CD4-positive, alpha-beta T cell (primary cell): ENCODE measurements around the gene CFAP298. TPM values are rescaled to one million over a fixed set of nuclear protein-coding genes. Genes with fewer than 3 reads are reported as not detected.

Experiments used
- ATAC-seq: fragments of 200-7000 bp; cut with Tn5 transposase; one replicate; pipeline ENCODE4 v1.10.0; 2022; ENCODE audit warnings: mild to moderate bottlenecking; ENCODE audit not compliant: poor library complexity
- CTCF ChIA-PET: fragments of 350-600 bp; sonication (Branson Sonifier 250); formaldehyde crosslinking; loops from one replicate; lab custom pipeline; 2021; ENCODE audit warnings: antibody characterized with exemption, inconsistent platforms; lab: Charles Lee
- POLR2A ChIA-PET: fragments of 350-600 bp; sonication (Branson Sonifier 250); formaldehyde crosslinking; loops from one replicate; lab custom pipeline; 2021; ENCODE audit warnings: antibody characterized with exemption, inconsistent platforms; lab: Charles Lee
- DNase-seq, 14 experiments: peaks; one replicate each; pipeline ENCODE4 v3.0.0-alpha.2; 2013 to 2020; ENCODE audit warnings: mixed read lengths in 2 of 14
- H3K27ac ChIP-seq, 2 donors: one replicate each; pipeline versions ENCODE4 v1.5.1 to v1.7.0; 2013; ENCODE audit warnings: low read length in 2 of 2, low read depth in 1 of 2, mild to moderate bottlenecking in 1 of 2
- H3K27me3 ChIP-seq, 2 experiments: 1 replicate in 1 of 2; 2 replicates in 1 of 2; pipeline versions ENCODE4 v1.6.1 to v1.7.0; 2013; ENCODE audit warnings: low read length in 2 of 2, control low read depth in 1 of 2, mild to moderate bottlenecking in 1 of 2, moderate library complexity in 1 of 2; ENCODE audit not compliant: insufficient read depth in 2 of 2, control insufficient read depth in 1 of 2
- H3K36me3 ChIP-seq: one replicate; pipeline ENCODE4 v1.6.1; 2013; ENCODE audit warnings: low read length, control low read depth; ENCODE audit not compliant: insufficient read depth
- H3K4me1 ChIP-seq: one replicate; pipeline ENCODE4 v1.6.1; 2013; ENCODE audit warnings: low read length, control low read depth; ENCODE audit not compliant: insufficient read depth
- H3K4me3 ChIP-seq: one replicate; pipeline ENCODE4 v1.5.1; 2013; ENCODE audit warnings: mild to moderate bottlenecking, low read length, moderate library complexity
- H3K9me3 ChIP-seq, 2 experiments: 1 replicate in 1 of 2; 2 replicates in 1 of 2; pipeline versions ENCODE4 v1.6.1 to v1.7.0; 2013; ENCODE audit warnings: low read length in 2 of 2, mild to moderate bottlenecking in 2 of 2, control low read depth in 1 of 2, moderate library complexity in 1 of 2; ENCODE audit not compliant: control insufficient read depth in 1 of 2, insufficient read depth in 1 of 2
- H3K27ac Mint-ChIP-seq: one replicate; pipeline ENCODE4 v1.8.0; 2020; ENCODE audit warnings: mixed read lengths
- H3K27me3 Mint-ChIP-seq: one replicate; pipeline ENCODE4 v1.8.0; 2021; ENCODE audit warnings: mixed read lengths
- H3K36me3 Mint-ChIP-seq: one replicate; pipeline ENCODE4 v1.8.0; 2021; ENCODE audit warnings: low read depth, mixed read lengths
- H3K4me1 Mint-ChIP-seq: one replicate; pipeline ENCODE4 v1.8.0; 2021; ENCODE audit warnings: low read depth, mixed read lengths
- H3K4me3 Mint-ChIP-seq: one replicate; pipeline ENCODE4 v1.8.0; 2020; ENCODE audit warnings: mild to moderate bottlenecking, mixed read lengths
- H3K9me3 Mint-ChIP-seq: one replicate; pipeline ENCODE4 v1.8.0; 2020; ENCODE audit warnings: mixed read lengths
- intact Hi-C, 2 experiments: fragments of 100-400 bp; cut with DNase I in 1 of 2; cut with micrococcal nuclease in 1 of 2; formaldehyde crosslinking; loops; one replicate each; pipeline versions ENCODE4 v1.15.1 to v1.9.0; 2023 to 2025; cut with DNase I, micrococcal nuclease
- total RNA-seq, 174 experiments: library from RNA in 2 of 174; stranded (reverse) in 2 of 174; gene quantifications; one replicate each; pipeline ENCODE4 v1.2.3 and lab custom pipeline; 2021 to 2026
- TF ChIP-seq, protein P1 (sequence below): fragments of 200-600 bp; IDR thresholded peaks from one replicate; pipeline ENCODE4 v1.8.0; 2022; ENCODE audit warnings: antibody characterized with exemption, mild to moderate bottlenecking

CFAP298 gene
- total RNA-seq, 2 experiments from 2014 or later = 7.6 to 9.4 TPM

DNA sequence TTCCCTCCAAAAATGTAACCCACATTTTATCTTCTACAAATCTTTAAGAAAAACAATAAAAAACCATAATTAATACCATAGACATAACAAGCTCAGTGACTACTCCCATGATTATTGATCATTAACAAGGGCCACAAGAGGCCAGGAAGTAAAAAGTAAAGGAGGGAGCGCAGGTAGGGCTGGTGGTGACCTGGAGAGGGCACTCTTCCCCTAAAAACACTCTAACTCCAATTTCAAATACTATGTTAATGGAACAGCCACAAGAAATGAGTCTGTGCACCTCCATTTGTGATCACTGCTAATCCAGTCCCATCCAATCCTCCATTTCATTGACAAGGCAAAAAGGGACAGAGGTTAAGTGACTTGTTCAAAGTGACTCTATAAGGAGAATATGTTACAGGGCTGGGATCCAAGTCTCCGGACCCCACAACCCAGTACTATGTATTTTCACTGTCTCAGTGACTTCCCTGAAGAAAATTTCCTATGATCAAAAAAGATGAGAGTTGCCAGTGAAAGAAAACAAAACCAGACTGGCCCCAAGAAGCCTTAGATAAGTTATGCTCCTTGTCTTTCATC, 41.2 kb upstream of the CFAP298 start:
- ChIA-PET CTCF (no interaction called here), POLR2A (no interaction called here)
- peaks cover 76% of the 10 kb centered on the region for H3K36me3 Mint-ChIP-seq
- Histone ChIP-seq H3K9me3 (peaks cover 0 to under 1% of the 10 kb centered on the region in 2 experiments), H3K4me3 (no peak overlapping the region), H3K27me3 (no peaks in the 10 kb centered on the region), H3K27ac (no peak overlapping the region), H3K36me3 (peaks cover 53% of the 10 kb centered on the region), H3K4me1 (no peaks in the 10 kb centered on the region)
- intact Hi-C loops = loop anchor here in 1 of 2 experiments (1.0 to 10.0 kb wide), 3 partner anchors 173 to 801 kb away; no protein-coding TSS in a partner anchor
- H3K9me3 Mint-ChIP-seq = no peaks in the 10 kb centered on the region
- H3K27ac Mint-ChIP-seq = no peak overlapping the region
- no peak overlapping the region for H3K4me3 Mint-ChIP-seq
- DNase-seq (peak in 8 of 14 experiments; percentile 4 to 60 (median 22)), ATAC-seq (peak; percentile 62)
- no peaks in the 10 kb centered on the region for H3K27me3 Mint-ChIP-seq
- TF ChIP-seq, protein P1, sequence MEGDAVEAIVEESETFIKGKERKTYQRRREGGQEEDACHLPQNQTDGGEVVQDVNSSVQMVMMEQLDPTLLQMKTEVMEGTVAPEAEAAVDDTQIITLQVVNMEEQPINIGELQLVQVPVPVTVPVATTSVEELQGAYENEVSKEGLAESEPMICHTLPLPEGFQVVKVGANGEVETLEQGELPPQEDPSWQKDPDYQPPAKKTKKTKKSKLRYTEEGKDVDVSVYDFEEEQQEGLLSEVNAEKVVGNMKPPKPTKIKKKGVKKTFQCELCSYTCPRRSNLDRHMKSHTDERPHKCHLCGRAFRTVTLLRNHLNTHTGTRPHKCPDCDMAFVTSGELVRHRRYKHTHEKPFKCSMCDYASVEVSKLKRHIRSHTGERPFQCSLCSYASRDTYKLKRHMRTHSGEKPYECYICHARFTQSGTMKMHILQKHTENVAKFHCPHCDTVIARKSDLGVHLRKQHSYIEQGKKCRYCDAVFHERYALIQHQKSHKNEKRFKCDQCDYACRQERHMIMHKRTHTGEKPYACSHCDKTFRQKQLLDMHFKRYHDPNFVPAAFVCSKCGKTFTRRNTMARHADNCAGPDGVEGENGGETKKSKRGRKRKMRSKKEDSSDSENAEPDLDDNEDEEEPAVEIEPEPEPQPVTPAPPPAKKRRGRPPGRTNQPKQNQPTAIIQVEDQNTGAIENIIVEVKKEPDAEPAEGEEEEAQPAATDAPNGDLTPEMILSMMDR = peak; percentile 68
- peaks cover 5% of the 10 kb centered on the region for H3K4me1 Mint-ChIP-seq

DNA sequence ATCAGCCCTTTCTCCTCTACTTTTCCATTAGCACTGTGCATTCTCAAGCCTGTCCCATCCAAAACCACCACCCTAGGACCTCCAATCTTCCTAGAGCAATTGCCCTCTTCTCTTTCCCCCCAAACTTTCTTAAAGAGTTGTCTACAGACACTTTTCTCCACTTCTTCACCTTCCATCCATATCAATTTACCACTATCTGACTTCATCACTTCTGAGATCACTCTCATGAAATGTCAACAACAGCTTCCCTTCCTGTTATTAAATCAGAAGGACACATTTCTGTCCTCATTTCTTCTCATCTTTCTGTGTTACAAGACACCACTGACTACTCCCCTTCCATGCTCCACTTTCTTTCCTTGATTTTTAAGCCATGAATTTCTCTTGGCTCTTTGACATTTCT, 36.0 kb upstream of the CFAP298 start:
- CTCF ChIA-PET = no interaction called here
- Mint-ChIP-seq H3K36me3 (peaks cover 36% of the 10 kb centered on the region), H3K9me3 (no peaks in the 10 kb centered on the region), H3K4me1 (peaks cover 1% of the 10 kb centered on the region), H3K27me3 (no peaks in the 10 kb centered on the region), H3K4me3 (no peak overlapping the region), H3K27ac (no peak overlapping the region)
- no peaks in the 10 kb centered on the region for H3K27me3 ChIP-seq
- TF ChIP-seq, protein P1 = no peak
- POLR2A ChIA-PET = interaction anchor here (1.6 kb wide), 1 partner anchor 123 kb away, joined by 5 read pairs; the partner anchor contains the start of gene PAXBP1
- no peak overlapping the region for H3K4me3 ChIP-seq
- DNase-seq = no peak
- peaks cover 67% of the 10 kb centered on the region for H3K36me3 ChIP-seq
- no peak overlapping the region for H3K27ac ChIP-seq
- H3K4me1 ChIP-seq = no peaks in the 10 kb centered on the region
- ATAC-seq = no peak
- no peaks in the 10 kb centered on the region for H3K9me3 ChIP-seq
- intact Hi-C loops = no loop called here

DNA sequence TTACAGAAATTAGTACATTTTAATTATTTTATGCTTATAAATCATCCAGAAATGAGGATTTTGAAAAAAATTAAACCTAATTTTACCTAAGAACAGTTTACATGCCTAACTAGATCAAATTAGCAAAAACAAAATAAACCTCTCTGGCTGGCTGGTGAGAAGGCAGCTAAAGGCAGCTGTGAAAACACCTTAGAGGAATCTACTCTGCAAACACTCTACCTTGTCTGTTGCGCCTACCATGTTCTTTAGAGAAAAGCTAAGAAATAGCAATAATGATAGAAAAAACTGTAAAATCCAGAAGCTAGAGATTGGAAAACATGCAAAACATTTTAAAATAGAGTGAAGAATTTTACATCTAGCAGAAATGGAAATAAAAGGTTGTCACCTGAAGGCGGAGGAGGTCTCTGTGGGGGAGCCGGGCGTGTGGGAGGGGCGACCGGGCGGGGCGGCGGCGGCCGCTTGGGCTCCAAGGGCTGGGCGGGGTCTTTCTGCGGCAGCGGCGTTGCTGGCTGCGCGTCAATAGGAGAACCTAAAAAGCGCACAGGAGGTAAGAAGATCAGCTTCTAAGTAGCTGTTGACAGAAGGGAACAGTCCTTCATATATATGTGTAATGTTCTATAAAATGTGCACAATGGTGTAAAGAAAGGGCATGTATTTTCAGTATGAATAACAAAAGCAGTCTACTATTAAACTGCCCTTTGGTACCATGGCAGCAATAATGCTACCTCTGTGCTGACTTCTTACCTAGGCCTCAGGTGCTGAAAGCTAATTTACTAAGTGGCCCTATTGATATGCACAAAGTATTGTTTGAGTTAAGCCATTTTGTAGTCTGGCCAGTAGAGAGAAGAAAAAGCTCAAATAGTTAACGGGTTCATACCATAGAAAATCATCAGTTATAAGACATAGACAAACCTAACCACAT, 33.3 kb upstream of the CFAP298 start:
- peaks cover 73% of the 10 kb centered on the region for H3K36me3 ChIP-seq
- Mint-ChIP-seq H3K27ac (no peak overlapping the region), H3K4me1 (no peaks in the 10 kb centered on the region), H3K4me3 (no peak overlapping the region), H3K36me3 (peaks cover 43% of the 10 kb centered on the region), H3K27me3 (no peaks in the 10 kb centered on the region), H3K9me3 (no peaks in the 10 kb centered on the region)
- ATAC-seq (no peak), DNase-seq (no peak)
- no peak overlapping the region for H3K4me3 ChIP-seq
- intact Hi-C loops = no loop called here
- ChIA-PET POLR2A (no interaction called here), CTCF (no interaction called here)
- no peak overlapping the region for H3K27ac ChIP-seq
- no peaks in the 10 kb centered on the region for H3K9me3 ChIP-seq
- TF ChIP-seq, protein P1 = no peak
- H3K27me3 ChIP-seq = no peaks in the 10 kb centered on the region
- H3K4me1 ChIP-seq = no peaks in the 10 kb centered on the region
